Limb (tissue), 2 donors: ENCODE measurements around the gene CDK5RAP3.
"Not testable (repeated sequence)": the region's sequence is repeated elsewhere in the genome, so short reads cannot be mapped to it uniquely, and the experiment has no call there.

Source experiments
- DNase-seq, 2 donors: peaks; one replicate each; pipeline ENCODE4 v3.0.0-alpha.2; 2016; ENCODE audit errors: extremely low spot score in 2 of 2

The CDK5RAP3 gene

GRCh38 chr17:47997586-47997985 is 26.7 kb downstream of the CDK5RAP3 start:
- no peak for DNase-seq

- no peak for DNase-seq
Measured at GRCh38 chr17:47998044-47998443, 27.1 kb downstream of the CDK5RAP3 start.

DNA sequence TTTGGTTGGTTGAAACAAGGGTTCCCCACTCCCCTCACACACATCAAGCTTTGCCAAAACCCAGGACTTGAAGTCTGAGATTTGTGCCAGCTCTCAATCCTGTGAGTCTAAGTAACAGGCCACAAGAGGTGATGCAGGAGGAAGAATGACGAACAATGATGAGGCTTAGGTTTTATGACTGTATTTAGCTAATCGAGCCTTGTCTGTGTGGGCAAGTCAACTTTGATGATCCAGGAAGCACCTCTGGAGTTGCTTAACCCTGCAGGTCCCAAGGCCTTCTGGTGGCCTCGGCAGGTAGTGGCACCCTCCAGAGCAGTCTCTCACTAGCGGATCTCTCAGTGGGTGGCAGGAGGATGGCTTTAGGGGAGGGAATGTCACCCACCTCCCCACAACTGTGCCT is 28.7 kb downstream of the CDK5RAP3 start:
- no peak for DNase-seq

- DNase-seq: no peak
Measured at GRCh38 chr17:48001197-48001596, 30.3 kb downstream of the CDK5RAP3 start.

DNA sequence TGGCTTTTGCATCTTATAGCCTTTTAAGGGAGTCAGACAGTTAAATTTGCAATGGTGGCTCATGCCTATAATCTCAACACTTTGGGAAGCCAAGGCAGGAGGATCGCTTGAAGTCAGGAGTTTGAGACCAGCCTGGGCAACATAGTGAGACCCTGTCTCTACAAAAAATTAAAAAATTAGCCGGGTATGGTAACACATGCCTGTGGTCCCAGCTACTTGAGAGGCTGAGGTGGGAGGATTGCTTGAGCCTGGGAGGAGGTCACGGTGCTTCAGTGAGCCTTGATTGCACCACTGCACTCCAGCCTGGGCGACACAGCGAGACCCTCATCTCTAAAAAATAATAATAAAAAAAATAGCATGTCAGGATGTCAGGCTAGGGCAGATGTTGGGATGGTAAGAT is 30.7 kb downstream of the CDK5RAP3 start:
- not testable (repeated sequence) for DNase-seq

GRCh38 chr17:48002266-48002915 is 31.5 kb downstream of the CDK5RAP3 start:
- DNase-seq: no peak

- DNase-seq: no peak
Measured at GRCh38 chr17:48002916-48003416, 32.1 kb downstream of the CDK5RAP3 start.

DNA sequence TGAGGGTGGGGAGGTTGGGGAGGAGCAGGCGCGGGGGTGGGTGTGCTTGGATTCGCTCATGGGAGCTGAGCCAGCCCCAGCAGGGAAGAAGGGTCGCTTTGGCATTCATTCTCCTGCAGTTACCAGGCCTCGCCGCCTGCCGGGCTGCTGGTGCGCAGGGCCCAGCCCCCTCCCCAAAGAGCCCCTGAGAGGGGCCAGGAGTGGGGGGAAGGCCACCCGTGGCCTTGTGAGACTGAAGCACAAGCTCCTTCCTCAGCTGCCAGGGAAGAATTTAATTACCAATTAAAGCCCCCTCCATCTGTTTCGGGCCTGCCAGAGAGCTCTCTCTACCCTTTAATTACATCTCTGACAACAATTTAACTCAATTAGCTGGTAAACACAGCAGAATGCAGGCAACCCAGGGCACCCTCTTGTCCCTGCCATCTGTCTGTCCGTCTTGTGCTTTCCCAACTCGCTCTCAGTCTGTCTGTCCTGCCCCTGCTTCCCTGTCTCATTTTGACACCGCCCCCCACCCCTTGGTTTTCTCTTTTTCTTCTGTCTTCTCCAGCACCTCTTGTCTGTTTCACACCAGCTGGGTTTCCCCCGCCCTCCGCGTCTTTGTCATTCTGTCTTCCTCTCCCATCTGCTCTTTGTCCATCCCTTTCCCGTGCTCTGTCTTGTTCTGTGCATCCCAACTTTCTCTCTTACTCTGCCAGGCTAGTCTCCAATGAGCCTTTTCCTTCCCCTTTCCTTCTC is 32.7 kb downstream of the CDK5RAP3 start:
- peak in 1 of 2 donors; percentile 73 for DNase-seq

DNA sequence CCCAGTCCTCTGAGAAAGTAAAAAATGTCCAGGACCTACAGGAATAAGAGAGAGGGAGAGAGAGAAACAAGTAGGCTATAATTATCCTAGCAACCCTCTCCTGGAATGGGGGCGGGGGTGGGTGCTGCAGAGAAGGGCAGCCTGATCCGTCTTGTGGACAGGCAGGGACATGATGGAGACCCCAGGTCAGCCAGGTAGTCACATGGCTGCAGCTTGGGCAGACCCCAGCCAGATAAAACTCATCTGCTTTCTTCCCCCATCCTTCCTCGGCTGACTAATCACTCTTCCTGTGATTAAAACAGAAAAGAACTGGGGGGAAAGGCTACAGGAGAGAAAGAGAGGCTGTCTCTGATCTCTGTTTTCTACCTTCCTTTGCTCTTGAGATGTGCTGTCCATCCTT is 34.1 kb downstream of the CDK5RAP3 start:
- DNase-seq: no peak

GRCh38 chr17:48006936-48007709 is 36.2 kb downstream of the CDK5RAP3 start:
- no peak for DNase-seq

DNA sequence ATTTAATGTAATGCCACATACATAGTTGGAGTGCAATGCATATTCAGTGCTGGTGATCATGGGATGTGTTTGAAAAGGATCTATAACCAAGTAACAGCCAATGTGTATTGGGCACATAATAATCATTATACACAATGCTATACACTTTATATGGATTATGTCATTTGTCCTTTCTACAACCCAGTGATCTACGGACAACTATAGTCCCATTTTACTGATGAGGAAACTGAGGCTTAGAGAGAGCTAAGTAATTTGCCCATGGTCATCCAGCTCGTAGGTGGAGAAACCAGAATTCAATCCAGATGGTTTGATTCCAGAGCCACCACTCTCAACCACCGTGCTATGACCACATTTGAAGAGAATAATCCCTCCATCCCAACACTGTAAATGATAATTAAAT is 39.3 kb downstream of the CDK5RAP3 start:
- DNase-seq: no peak

- DNase-seq: peak in 1 of 2 donors; percentile 56
Measured at GRCh38 chr17:48011405-48012150, 40.7 kb downstream of the CDK5RAP3 start.

DNA sequence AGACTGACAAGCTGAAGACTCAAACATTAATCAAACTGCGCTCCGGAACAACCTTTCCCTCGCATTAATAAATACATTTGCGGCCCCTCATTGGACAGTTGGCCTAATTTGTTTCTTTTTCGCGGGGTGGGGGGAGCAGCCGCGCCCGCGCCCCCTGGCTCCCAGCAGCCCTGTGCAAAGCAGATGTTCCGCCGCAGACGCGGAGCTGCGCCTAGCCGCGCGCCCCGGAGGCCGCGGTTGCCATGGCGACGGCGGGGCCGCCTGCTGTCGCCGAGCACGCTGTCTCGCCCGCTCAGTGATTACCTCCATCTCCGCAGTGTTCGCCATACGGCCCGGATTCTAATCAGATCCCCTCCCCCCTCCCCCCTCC is 41.2 kb downstream of the CDK5RAP3 start:
- DNase-seq: peak; percentile 65 to 85

DNA sequence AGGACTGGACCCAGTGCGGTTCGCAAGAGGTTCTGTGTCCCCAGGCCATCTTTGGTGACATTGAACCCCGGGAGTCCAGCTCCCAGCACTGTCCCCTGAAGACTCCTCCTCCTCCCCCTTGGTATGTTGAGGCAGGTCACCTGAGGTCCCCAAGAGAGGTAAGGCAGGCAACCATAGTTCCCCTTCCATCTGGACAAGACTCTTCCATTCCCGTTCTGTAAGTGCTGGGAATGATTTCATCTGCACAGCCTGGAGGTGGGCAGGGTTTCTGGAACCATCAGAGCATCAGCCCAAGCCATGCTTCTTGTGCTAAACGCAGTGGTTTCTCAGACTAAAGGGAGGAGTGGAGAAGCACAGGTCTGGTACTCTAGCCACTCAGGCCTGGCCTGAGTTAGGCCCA is 41.7 kb downstream of the CDK5RAP3 start:
- DNase-seq: no peak

- DNase-seq: no peak
Measured at GRCh38 chr17:48013876-48014594, 43.1 kb downstream of the CDK5RAP3 start.

DNA sequence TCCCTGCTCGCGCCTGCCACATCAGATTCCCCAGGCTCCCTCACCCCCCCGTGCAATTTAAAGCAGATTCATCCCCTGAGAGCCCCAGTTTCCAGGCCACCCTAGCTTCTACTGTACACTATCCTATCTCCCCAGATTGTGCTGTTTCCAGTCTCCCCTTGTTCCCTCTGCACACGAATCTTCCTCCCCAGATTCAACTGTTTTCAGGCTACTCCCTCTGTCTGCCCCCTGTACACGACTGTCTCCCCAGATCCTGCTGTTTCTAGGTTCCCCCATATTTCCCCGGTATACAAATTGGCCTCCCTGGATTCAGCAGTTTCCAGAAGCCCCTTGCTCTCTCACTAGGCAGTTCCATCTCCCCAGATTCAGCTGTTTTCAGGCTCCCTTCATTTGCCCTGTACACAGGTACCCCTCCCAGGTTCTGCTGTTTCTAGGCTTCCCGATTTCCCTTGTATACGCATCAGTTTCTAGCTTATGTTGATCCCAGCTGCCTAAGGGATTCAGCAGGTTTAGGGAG is 43.7 kb downstream of the CDK5RAP3 start:
- DNase-seq: peak in 1 of 2 donors; percentile 48

- no peak for DNase-seq
Measured at GRCh38 chr17:48016112-48016511, 45.2 kb downstream of the CDK5RAP3 start.

DNA sequence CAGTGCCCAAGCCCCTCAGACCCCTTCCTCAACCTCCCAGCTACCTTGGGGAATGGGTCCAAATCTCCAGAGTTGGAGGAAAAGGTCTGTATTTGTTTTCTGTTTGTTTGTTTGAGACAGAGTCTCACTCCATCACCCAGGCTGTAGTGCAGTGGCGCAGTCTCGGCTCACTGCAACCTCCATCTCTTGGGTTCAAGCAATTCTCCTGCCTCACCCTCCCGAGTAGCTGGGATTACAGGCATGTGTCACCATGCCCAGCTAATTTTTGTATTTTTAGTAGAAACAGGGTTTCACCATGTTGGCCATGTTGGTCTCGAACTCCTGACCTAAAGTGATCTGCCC is 46.9 kb downstream of the CDK5RAP3 start:
- DNase-seq: not testable (repeated sequence)

- no peak for DNase-seq
Measured at GRCh38 chr17:48021934-48022333, 51.0 kb downstream of the CDK5RAP3 start.

DNA sequence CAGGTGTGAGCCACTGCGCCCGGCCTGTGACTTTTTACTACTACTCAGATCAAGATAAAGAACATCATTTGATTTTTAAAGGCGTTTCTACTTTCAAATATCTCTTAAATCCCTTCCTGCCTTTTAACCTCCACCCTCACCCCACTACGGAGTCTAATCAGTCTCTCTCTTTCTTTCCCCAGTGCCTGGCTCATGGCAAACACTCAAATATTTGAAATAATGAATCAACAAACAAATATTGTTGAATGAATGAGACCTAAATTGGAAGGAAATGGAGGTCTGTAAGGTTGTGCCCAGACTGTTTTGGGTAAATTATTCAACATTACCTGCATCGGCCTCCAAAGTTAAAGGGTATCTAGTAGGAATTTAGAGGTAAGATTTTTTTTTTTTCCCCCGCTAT is 52.0 kb downstream of the CDK5RAP3 start:
- no peak for DNase-seq
